PC-3 (cell line): ENCODE results near the gene YTHDC1.

Experiments
- EZH2 ChIP-seq: fragments of 300-600 bp; sonication (generic); IDR thresholded peaks from one replicate; pipeline ENCODE4 v1.6.1; 2017; ENCODE audit warnings: antibody characterized with exemption, mild to moderate bottlenecking, low read length; ENCODE audit not compliant: unreplicated experiment
- EZH2phosphoT487 ChIP-seq: fragments of 300-600 bp; sonication (generic); IDR thresholded peaks from 2 replicates; pipeline ENCODE4 v1.6.1; 2018; ENCODE audit warnings: mild to moderate bottlenecking, antibody characterized with exemption, low read length, borderline replicate concordance
- TF ChIP-seq, protein P1 (sequence below): fragments of 300-600 bp; sonication (generic); conservative IDR thresholded peaks from 2 replicates; pipeline ENCODE4 v1.5.1; 2017; ENCODE audit warnings: antibody characterized with exemption, low read depth, mild to moderate bottlenecking, low read length

DNA sequence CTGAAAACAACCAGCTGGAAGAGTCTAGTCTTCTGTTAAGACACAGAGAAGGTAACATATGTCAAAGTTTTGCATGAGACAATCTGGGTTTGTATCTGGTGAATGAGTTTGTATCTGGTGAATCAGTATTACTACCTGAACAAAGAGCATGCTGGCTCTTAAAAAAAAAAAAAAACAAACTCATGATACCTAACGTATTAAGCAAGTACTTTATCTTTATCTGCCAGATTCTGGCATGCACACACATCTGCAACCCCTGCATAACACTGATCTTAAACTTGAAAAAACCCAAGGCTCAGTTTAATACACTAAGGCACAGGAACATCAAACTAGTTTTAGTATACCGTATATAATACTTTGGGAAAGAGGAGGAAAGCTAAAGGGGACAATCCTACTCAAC, 5.8 kb downstream of the YTHDC1 start:
- TF ChIP-seq, protein P1, sequence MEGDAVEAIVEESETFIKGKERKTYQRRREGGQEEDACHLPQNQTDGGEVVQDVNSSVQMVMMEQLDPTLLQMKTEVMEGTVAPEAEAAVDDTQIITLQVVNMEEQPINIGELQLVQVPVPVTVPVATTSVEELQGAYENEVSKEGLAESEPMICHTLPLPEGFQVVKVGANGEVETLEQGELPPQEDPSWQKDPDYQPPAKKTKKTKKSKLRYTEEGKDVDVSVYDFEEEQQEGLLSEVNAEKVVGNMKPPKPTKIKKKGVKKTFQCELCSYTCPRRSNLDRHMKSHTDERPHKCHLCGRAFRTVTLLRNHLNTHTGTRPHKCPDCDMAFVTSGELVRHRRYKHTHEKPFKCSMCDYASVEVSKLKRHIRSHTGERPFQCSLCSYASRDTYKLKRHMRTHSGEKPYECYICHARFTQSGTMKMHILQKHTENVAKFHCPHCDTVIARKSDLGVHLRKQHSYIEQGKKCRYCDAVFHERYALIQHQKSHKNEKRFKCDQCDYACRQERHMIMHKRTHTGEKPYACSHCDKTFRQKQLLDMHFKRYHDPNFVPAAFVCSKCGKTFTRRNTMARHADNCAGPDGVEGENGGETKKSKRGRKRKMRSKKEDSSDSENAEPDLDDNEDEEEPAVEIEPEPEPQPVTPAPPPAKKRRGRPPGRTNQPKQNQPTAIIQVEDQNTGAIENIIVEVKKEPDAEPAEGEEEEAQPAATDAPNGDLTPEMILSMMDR, result no peak
- TF ChIP-seq EZH2phosphoT487, result no peak
- no peak for TF ChIP-seq EZH2
